Glomerular endothelial cell (primary cell): ENCODE results near the gene TBX21. TPM values are rescaled to one million over a fixed set of nuclear protein-coding genes. Genes with fewer than 3 reads are reported as not detected.

Experiments
- DNase-seq: peaks from one replicate; pipeline ENCODE4 v3.0.0-alpha.2; 2011; ENCODE audit warnings: low read depth, low spot score; ENCODE audit errors: extremely low read depth
- total RNA-seq: library from RNA; depleted of rRNA; stranded (reverse); fragments of >200 nt; gene quantifications from 2 replicates; pipeline ENCODE4 v1.2.3, GENCODE V29; 2015

Gene TBX21
- total RNA-seq, 1 donor from 2014 or later = not detected

- no peak for DNase-seq
These were observed 34.9 kb upstream of the TBX21 start for GRCh38 chr17:47697906-47698711.

- no peak for DNase-seq
These were observed 34.1 kb upstream of the TBX21 start for GRCh38 chr17:47698749-47699535.

GRCh38 chr17:47699536-47699840, 33.5 kb upstream of the TBX21 start:
- no peak for DNase-seq

- no peak for DNase-seq
These were observed 32.3 kb upstream of the TBX21 start for GRCh38 chr17:47700471-47701449.

GRCh38 chr17:47701608-47702007, 31.4 kb upstream of the TBX21 start:
- no peak for DNase-seq

GRCh38 chr17:47702391-47702995, 30.5 kb upstream of the TBX21 start:
- DNase-seq = no peak

- no peak for DNase-seq
These were observed 29.8 kb upstream of the TBX21 start for GRCh38 chr17:47703191-47703591.

- DNase-seq = no peak
These were observed 29.4 kb upstream of the TBX21 start for GRCh38 chr17:47703671-47704070.

- DNase-seq = no peak
These were observed 28.9 kb upstream of the TBX21 start for GRCh38 chr17:47704116-47704515.

GRCh38 chr17:47704736-47705135, 28.3 kb upstream of the TBX21 start:
- no peak for DNase-seq

- no peak for DNase-seq
These were observed 27.2 kb upstream of the TBX21 start for GRCh38 chr17:47705536-47706530.

- DNase-seq = no peak
These were observed 25.8 kb upstream of the TBX21 start for GRCh38 chr17:47707056-47707804.

GRCh38 chr17:47707884-47708283, 25.2 kb upstream of the TBX21 start:
- DNase-seq = no peak

- no peak for DNase-seq
These were observed 24.6 kb upstream of the TBX21 start for GRCh38 chr17:47708312-47708863.

GRCh38 chr17:47708864-47709541, 24.0 kb upstream of the TBX21 start:
- DNase-seq = no peak

- no peak for DNase-seq
These were observed 23.4 kb upstream of the TBX21 start for GRCh38 chr17:47709594-47709993.

GRCh38 chr17:47711366-47712099, 21.5 kb upstream of the TBX21 start:
- DNase-seq = no peak
